ENCODE measurements around the gene NEUROD6.

DNA sequence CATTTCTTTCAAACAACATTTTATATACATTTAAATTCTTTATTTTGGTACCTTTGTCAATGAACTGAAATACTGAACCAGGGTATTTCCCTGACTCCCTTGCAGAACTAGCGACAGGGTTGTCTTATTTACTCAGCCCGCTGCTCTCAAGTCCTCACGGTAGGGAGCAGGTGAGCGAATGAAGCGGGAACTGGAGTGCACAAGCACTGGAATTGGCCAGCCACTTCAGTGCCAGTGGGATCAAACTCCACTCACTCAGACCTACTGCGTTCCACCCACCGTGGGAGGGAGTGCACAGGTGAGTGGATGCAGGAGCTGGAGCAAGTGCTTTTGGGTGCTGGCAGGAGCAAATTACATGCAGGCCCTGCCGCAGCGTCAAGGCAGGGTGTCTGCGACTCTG lies 28.1 kb upstream of the NEUROD6 start:
- TF ChIP-seq, protein P1, sequence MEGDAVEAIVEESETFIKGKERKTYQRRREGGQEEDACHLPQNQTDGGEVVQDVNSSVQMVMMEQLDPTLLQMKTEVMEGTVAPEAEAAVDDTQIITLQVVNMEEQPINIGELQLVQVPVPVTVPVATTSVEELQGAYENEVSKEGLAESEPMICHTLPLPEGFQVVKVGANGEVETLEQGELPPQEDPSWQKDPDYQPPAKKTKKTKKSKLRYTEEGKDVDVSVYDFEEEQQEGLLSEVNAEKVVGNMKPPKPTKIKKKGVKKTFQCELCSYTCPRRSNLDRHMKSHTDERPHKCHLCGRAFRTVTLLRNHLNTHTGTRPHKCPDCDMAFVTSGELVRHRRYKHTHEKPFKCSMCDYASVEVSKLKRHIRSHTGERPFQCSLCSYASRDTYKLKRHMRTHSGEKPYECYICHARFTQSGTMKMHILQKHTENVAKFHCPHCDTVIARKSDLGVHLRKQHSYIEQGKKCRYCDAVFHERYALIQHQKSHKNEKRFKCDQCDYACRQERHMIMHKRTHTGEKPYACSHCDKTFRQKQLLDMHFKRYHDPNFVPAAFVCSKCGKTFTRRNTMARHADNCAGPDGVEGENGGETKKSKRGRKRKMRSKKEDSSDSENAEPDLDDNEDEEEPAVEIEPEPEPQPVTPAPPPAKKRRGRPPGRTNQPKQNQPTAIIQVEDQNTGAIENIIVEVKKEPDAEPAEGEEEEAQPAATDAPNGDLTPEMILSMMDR (optimal IDR thresholded peaks at IDR 0.05 in 1 of 3, IDR thresholded peaks at IDR 0.05 in 1 of 3, conservative IDR thresholded peaks at IDR 0.05 in 1 of 3; ENCODE audit: extremely low read depth in 1 of 3, insufficient read depth in 2 of 3, low read length in 3 of 3): no peak
- TF ChIP-seq EZH2 (IDR thresholded peaks at IDR 0.05; ENCODE audit: low read length): no peak
